GM12801 (cell line): ENCODE results near the gene CLCN5.

Experiments used
- TF ChIP-seq, protein P1 (sequence below): IDR thresholded peaks from one replicate; pipeline ENCODE4 v1.5.1; 2011; ENCODE audit warnings: control low read depth; ENCODE audit not compliant: insufficient read length; ENCODE audit errors: extremely low read depth

CLCN5 gene

DNA sequence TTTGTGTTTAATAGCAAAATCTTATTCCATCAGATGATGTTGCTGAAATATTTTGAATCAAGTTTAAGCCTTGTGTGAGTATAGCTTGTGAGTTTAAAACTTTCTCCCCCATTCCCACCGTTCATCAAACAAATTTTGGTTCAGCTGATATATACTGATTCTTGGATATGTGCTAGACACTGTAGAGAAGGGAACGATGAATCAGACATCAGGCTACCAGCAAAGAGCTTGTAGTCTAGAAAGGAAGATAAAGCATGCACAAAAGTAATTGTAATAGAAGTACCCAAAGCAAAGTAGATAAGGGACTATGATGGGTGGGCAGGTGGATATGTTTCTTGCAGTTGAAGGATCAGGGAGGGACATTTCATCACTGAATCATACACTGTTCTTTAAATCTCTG, 146.5 kb downstream of the CLCN5 start:
- TF ChIP-seq, protein P1, sequence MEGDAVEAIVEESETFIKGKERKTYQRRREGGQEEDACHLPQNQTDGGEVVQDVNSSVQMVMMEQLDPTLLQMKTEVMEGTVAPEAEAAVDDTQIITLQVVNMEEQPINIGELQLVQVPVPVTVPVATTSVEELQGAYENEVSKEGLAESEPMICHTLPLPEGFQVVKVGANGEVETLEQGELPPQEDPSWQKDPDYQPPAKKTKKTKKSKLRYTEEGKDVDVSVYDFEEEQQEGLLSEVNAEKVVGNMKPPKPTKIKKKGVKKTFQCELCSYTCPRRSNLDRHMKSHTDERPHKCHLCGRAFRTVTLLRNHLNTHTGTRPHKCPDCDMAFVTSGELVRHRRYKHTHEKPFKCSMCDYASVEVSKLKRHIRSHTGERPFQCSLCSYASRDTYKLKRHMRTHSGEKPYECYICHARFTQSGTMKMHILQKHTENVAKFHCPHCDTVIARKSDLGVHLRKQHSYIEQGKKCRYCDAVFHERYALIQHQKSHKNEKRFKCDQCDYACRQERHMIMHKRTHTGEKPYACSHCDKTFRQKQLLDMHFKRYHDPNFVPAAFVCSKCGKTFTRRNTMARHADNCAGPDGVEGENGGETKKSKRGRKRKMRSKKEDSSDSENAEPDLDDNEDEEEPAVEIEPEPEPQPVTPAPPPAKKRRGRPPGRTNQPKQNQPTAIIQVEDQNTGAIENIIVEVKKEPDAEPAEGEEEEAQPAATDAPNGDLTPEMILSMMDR: no peak

DNA sequence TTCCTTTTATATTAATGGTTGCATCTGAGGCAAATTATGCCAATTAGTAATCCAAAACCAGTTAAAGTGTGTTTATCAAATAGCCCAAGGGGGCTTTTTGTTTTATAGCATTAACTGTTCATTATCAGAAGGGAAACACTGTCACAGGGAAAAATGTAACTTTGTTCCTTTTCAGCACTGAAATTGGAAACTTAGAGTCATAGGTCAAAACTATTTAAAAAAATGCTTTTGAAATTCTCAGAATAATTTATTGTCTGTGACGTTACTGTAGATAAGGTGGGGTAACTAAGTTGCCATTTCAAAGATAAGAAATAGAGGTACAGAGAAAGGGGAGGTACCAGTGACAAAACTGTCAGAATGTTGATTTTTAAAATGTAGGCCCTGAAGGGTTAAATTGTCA, 149.1 kb downstream of the CLCN5 start:
- TF ChIP-seq, protein P1: no peak

DNA sequence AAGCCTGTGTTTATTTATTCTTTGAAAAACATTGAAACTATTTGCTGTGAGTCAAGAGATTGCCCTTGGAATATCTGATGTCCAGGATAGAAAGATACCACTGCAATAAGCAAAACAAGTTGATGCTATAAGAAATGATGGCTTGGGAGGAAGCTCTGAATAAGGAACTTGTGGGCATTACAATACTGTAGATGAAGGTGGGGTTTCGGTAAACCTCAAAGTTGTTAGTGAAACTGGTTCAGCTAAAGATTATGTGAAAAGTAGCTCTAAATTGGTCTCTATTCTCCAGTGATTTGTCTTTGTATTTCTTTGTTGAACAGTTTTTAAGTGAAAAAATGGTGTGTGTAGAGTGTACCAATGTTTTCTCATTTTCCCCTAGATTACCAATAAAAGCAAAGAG, 149.7 kb downstream of the CLCN5 start:
- TF ChIP-seq, protein P1: no peak

DNA sequence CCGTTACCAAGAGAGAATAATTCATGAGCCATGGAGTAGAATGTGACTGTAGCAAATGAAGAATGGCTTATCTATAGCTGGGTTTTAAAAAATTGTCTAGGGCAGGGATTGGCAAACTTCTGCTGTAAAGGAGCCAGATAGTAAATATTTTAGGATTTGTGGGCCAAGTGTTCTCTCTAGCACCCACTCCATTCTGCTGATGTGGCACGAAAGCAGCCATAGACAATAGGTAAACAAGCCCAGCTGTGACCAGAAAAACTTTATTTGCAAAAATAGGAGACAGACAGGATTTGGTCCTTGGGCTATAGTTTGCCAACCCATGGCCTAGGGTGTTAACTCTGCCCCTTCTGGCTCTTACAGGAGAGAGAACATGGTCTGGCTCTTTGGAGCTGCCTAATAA, 151.2 kb downstream of the CLCN5 start:
- TF ChIP-seq, protein P1: no peak

DNA sequence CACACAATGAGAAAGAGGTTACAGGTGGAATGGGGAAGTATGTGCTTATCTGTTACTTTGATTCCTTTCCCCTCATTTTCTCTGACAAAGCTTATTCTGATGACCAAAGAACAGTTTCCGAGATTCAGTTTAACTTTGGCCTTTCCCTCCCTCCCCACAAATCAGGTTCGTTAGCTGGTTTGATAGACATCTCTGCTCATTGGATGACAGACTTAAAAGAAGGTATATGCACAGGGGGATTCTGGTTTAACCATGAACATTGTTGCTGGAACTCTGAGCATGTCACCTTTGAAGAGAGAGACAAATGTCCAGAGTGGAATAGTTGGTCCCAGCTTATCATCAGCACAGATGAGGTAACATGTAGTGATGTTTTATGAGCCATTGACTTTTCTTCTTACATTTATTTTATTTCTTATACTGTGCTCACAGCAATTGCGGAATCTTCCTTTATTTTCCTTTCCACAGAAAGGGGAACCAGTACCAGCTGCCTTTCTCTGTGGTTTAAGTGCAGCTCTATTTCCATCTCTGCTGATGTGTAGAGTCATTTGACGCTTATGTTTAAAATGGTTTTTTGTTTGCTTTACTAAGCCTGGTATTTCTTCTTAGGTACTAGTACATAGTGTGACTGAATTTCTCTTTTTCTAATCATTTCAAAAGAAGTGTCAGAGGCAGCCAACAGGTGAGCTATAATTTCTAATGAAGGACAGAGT, 153.4 kb downstream of the CLCN5 start:
- TF ChIP-seq, protein P1: no peak

DNA sequence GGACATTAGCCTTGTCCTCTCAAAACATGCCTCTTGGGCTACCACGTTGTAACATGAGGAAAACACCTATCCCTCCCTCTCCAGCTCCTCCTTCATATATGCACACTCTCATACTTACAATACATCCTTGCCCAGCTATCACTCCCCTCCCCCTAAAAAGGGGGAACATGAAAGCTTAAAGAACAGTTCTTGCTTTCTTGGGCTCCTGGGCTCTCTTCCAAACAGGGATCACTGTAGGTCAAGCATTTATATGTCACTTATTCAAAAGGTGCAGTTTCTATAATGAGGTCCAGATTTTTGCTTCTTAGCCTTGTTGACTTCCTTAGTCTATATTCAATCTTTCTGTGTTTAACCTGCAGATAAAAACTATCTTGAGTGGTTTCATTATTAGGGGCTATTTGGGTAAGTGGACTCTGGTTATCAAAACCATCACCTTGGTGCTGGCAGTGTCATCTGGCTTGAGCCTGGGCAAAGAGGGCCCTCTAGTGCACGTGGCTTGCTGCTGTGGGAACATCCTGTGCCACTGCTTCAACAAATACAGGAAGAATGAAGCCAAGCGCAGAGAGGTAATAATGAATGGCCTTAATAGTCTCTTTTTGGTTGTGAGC, 159.0 kb downstream of the CLCN5 start:
- TF ChIP-seq, protein P1: no peak

DNA sequence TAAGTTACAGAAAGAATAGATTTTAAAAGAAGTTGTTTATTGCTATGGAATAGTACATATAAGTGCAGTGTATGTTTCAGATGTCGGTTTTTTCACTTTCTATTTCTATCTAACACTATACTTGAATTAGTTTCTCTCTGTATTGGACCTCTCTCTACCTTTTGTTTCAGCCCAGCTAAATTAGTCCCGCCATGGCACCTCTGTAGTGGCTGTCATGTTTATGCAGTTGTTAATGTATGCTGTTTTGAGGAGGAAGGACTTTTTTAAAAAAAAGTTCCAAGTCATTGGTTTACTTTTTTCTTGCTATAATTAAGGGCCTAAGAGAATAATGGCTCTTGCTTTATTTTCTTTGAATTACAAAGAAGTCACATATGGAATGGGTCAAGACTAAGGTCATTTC, 160.3 kb downstream of the CLCN5 start:
- TF ChIP-seq, protein P1: no peak
